ENCODE data around the gene GNG12.

The GNG12 gene

GRCh38 chr1:67843331-67843730 lies 10.1 kb upstream of the GNG12 start:
- no peaks in the 10 kb centered on the region for H3K79me2 ChIP-seq (ENCODE audit: insufficient read depth, low read length)
- H3K9me2 ChIP-seq (replicated peaks; ENCODE audit: insufficient read depth, low read length), result no peaks in the 10 kb centered on the region
- no peaks in the 10 kb centered on the region for H3K36me3 ChIP-seq (ENCODE audit: low read length)
- no peak overlapping the region for H2AFZ ChIP-seq (ENCODE audit: low read depth, low read length, severe bottlenecking)
- H3K4me2 ChIP-seq (ENCODE audit: low read depth, low read length, poor library complexity, severe bottlenecking), result no peak overlapping the region
- H3K9me3 ChIP-seq (ENCODE audit: insufficient read depth, low read length), result no peaks in the 10 kb centered on the region
- no peaks in the 10 kb centered on the region for H3F3A ChIP-seq (ENCODE audit: insufficient read depth)
- H3K27me3 ChIP-seq (ENCODE audit: low read length), result no peaks in the 10 kb centered on the region
- no peak overlapping the region for H3K27ac ChIP-seq (ENCODE audit: low read depth, low read length)
- H3K9ac ChIP-seq (ENCODE audit: low read length), result no peak overlapping the region
- TF ChIP-seq CTCF (IDR thresholded peaks at IDR 0.05; ENCODE audit: insufficient read depth, low read length, poor library complexity, severe bottlenecking), result no peak
- TF ChIP-seq EZH2phosphoT487 (conservative IDR thresholded peaks at IDR 0.05; ENCODE audit: low read length), result no peak
- H3K4me3 ChIP-seq (ENCODE audit: insufficient read depth, low read length, poor library complexity, severe bottlenecking), result no peak overlapping the region
- H4K20me1 ChIP-seq (ENCODE audit: low read depth, low read length), result 0 out of 2 replicates have a peak, but pooled peaks cover 3% of the 10 kb centered on the region

- no peak for TF ChIP-seq CTCF (IDR thresholded peaks at IDR 0.05; ENCODE audit: insufficient read depth, low read length, poor library complexity, severe bottlenecking)
- no peak for TF ChIP-seq EZH2phosphoT487 (conservative IDR thresholded peaks at IDR 0.05; ENCODE audit: low read length)
- Histone ChIP-seq H3K4me2 (ENCODE audit: low read depth, low read length, poor library complexity, severe bottlenecking) (no peak overlapping the region), H3K79me2 (ENCODE audit: insufficient read depth, low read length) (no peaks in the 10 kb centered on the region), H3K27me3 (ENCODE audit: low read length) (no peaks in the 10 kb centered on the region), H3K9ac (ENCODE audit: low read length) (no peak overlapping the region), H3K36me3 (ENCODE audit: low read length) (no peaks in the 10 kb centered on the region), H3K9me2 (replicated peaks; ENCODE audit: insufficient read depth, low read length) (no peaks in the 10 kb centered on the region), H3F3A (ENCODE audit: insufficient read depth) (no peaks in the 10 kb centered on the region), H4K20me1 (ENCODE audit: low read depth, low read length) (0 out of 2 replicates have a peak, but pooled peaks cover 3% of the 10 kb centered on the region), H2AFZ (ENCODE audit: low read depth, low read length, severe bottlenecking) (no peak overlapping the region), H3K27ac (ENCODE audit: low read depth, low read length) (no peak overlapping the region), H3K9me3 (ENCODE audit: insufficient read depth, low read length) (no peaks in the 10 kb centered on the region), H3K4me3 (ENCODE audit: insufficient read depth, low read length, poor library complexity, severe bottlenecking) (no peak overlapping the region)
Measured at GRCh38 chr1:67840449-67840848, 7.2 kb upstream of the GNG12 start.

- Histone ChIP-seq H3K36me3 (ENCODE audit: low read length) (no peaks in the 10 kb centered on the region), H2AFZ (ENCODE audit: low read depth, low read length, severe bottlenecking) (no peak overlapping the region), H3F3A (ENCODE audit: insufficient read depth) (no peaks in the 10 kb centered on the region), H3K4me3 (ENCODE audit: insufficient read depth, low read length, poor library complexity, severe bottlenecking) (no peak overlapping the region), H3K9me3 (ENCODE audit: insufficient read depth, low read length) (no peaks in the 10 kb centered on the region), H3K4me2 (ENCODE audit: low read depth, low read length, poor library complexity, severe bottlenecking) (no peak overlapping the region), H3K27ac (ENCODE audit: low read depth, low read length) (no peak overlapping the region), H3K27me3 (ENCODE audit: low read length) (no peaks in the 10 kb centered on the region), H3K9me2 (replicated peaks; ENCODE audit: insufficient read depth, low read length) (no peaks in the 10 kb centered on the region), H4K20me1 (ENCODE audit: low read depth, low read length) (0 out of 2 replicates have a peak, but pooled peaks cover 3% of the 10 kb centered on the region), H3K9ac (ENCODE audit: low read length) (no peak overlapping the region), H3K79me2 (ENCODE audit: insufficient read depth, low read length) (no peaks in the 10 kb centered on the region)
- TF ChIP-seq CTCF (IDR thresholded peaks at IDR 0.05; ENCODE audit: insufficient read depth, low read length, poor library complexity, severe bottlenecking), result no peak
- TF ChIP-seq EZH2phosphoT487 (conservative IDR thresholded peaks at IDR 0.05; ENCODE audit: low read length), result no peak
Measured at GRCh38 chr1:67839826-67840225, 6.6 kb upstream of the GNG12 start.

Measured in SU-DHL-6 (cell line).